Right cardiac atrium (tissue), 5 donors: ENCODE measurements around the gene F7. TPM values are rescaled to one million over a fixed set of nuclear protein-coding genes. Genes with fewer than 3 reads are reported as not detected.
A peak's percentile ranks its signal among the peaks of the same experiment; 100 is the strongest.

Experiments
- ATAC-seq, 2 donors: fragments of 200-7000 bp; cut with Tn5 transposase; one replicate each; pipeline versions ENCODE4 v1.8.0 to v1.9.1; 2020; ENCODE audit warnings: moderate library complexity in 2 of 2, mild to moderate bottlenecking in 1 of 2
- DNase-seq, 3 donors: peaks; one replicate each; pipeline ENCODE4 v3.0.0-alpha.2; 2020
- H3K27ac ChIP-seq: one replicate; pipeline ENCODE4 v1.5.1; 2013; ENCODE audit warnings: mild to moderate bottlenecking, low read length, control low read depth, moderate library complexity
- H3K27me3 ChIP-seq: one replicate; pipeline ENCODE4 v1.6.1; 2013; ENCODE audit not compliant: control insufficient read depth, insufficient read depth
- H3K4me1 ChIP-seq: one replicate; pipeline ENCODE4 v1.6.1; 2013; ENCODE audit warnings: low read length; ENCODE audit not compliant: control insufficient read depth, insufficient read depth
- H3K4me3 ChIP-seq: one replicate; pipeline ENCODE4 v1.5.1; 2013; ENCODE audit warnings: low read length, control low read depth
- H3K9me3 ChIP-seq: one replicate; pipeline ENCODE4 v1.6.1; 2013; ENCODE audit warnings: low read length; ENCODE audit not compliant: control insufficient read depth
- WGBS: extraction: QIAGEN DNeasy Blood & Tissue Kit; methylation state at CpG from one replicate; pipeline ENCODE4 v1.1.7; 2013; 5-methylcytosine and 5-hydroxymethylcytosine counted together
- intact Hi-C, 4 donors: fragments of 100-400 bp; cut with DNase I; formaldehyde crosslinking; loops; one replicate each; pipeline versions ENCODE4 v1.11.0 to v1.14.0; 2022 to 2023
- polyA plus RNA-seq: library from polyadenylated mRNA; stranded (reverse); fragments of 200-250 nt; gene quantifications from one replicate; pipeline ENCODE4 v1.2.3, GENCODE V29; 2013
- total RNA-seq, 4 donors: library from RNA; stranded (reverse); fragmentation: NEBNext Ultra II Directional; extraction: Animal tissue kit (Norgen Biotek cat#: 25700); gene quantifications; one replicate each; pipeline ENCODE4 v1.2.1, GENCODE V29; 2021
- donor health status: healthy with polysubstance abuse.
- donor health status: DM: no; HTN: yes; CAD: no.
- donor health status: DM: no; HTN: no; CAD: no.
- donor health status: DM: no; HTN: yes; CAD: no; lungs with severe emphysema.
- donor health status: DM: yes; HTN: yes; CAD: no.

Gene F7
- total and polyA plus RNA-seq, 5 donors: 0.24 to 0.64 (median 0.37) TPM; not detected in 1

- Histone ChIP-seq H3K4me3 (no peak overlapping the region), H3K27me3 (no peaks in the 10 kb centered on the region), H3K4me1 (no peaks in the 10 kb centered on the region), H3K27ac (no peak overlapping the region), H3K9me3 (no peaks in the 10 kb centered on the region)
- DNase-seq (peak in 1 of 3 donors; percentile 26), ATAC-seq (no peak)
- 94% methylated on average over 14 of the region's 14 CpGs for WGBS
- intact Hi-C loops: no loop called here
These were observed 42.9 kb upstream of the F7 start for GRCh38 chr13:113062691-113063090.

DNA sequence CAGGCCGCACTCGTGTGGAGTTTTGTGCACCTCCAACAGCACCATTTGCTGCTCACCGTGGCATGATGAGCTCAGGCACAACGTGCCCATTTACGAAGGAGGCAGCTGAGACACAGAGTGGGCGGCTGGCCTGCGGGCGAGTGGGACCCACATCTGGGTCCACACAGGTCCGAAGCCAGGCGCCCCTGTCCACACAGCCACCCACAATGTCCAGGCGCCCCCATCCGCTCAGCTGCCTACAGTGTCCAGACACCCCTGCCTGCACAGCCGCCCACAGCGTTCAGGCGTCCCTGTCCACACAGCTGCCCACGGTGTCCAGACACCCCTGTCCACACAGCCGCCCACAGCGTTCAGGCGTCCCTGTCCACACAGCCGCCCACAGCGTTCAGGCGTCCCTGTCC, 42.5 kb upstream of the F7 start:
- intact Hi-C loops: no loop called here
- Histone ChIP-seq H3K4me3 (no peak overlapping the region), H3K9me3 (no peaks in the 10 kb centered on the region), H3K27ac (no peak overlapping the region), H3K27me3 (no peaks in the 10 kb centered on the region), H3K4me1 (no peaks in the 10 kb centered on the region)
- ATAC-seq (no peak), DNase-seq (peak in 1 of 3 donors; percentile 46)
- 93% methylated on average over 22 of the region's 22 CpGs for WGBS

DNA sequence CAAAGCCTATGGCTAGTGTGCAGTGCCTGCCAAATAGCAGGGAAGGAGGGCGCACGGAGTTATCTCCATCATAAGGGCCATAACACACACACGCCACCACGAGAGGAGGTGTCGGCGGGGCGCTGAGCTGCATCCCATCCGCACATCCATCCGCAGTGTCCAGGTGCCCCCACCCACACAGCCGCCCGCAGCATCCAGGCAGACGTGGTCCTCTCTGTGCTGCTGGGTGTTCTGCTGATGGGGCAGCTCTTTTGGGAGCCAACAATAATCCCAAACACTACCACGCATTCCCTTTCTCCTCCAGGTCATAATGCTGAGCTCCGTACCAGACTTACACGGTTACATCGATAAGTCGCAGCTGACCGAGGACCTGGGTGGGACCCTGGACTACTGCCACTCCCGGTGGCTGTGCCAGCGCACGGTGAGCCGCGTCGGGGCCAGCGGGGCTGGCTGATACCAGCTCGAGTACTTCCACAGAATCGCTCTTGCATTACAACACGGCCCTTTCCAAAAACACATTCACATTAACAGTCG, 41.5 kb upstream of the F7 start:
- Histone ChIP-seq H3K27ac (no peak overlapping the region), H3K4me3 (no peak overlapping the region), H3K4me1 (no peaks in the 10 kb centered on the region), H3K27me3 (no peaks in the 10 kb centered on the region), H3K9me3 (no peaks in the 10 kb centered on the region)
- DNase-seq (peak in 2 of 3 donors; percentile 44 to 47), ATAC-seq (peak in 1 of 2 donors; percentile 8)
- intact Hi-C loops: no loop called here
- WGBS: 73% methylated on average over 29 of the region's 29 CpGs

DNA sequence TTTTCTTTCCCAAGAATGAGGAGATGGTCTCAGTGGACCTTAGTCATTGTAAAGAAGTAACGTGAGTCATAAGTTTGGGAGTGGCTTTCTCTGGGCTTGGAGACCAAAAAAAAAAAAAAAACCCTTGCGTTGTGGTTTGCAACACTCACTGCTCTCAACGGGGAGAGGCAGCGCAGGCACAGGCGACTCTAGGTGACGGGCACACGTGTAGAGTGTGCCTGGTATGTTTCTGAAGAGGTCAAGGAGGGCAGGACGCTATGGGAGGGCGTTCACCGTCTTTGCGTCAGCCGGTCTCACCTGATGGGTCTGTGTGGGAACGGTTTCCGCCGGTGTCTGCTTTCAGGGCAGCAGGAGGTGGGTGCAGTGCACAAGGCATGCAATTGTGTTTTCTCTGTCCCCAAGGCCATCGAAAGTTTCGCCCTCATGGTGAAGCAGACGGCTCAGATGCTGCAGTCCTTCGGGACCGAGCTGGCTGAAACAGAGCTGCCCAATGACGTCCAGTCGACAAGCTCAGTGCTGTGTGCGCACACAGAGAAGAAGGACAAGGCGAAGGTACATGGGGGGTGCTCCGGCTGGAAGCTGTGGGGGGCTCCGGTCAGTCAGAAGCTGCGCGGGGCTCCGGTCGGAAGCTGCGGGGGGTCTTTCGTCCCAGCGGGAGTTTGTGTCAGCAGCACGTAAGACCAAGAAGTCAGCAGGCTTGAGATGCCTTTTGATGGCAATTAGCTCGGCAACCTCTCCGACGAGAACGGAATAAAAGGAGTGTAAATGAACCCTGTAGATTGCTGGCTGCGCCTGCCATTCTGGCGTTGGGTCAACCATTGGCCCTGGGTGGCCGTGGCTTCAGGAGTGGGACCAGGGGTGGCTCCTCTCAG, 40.8 kb upstream of the F7 start:
- H3K4me1 ChIP-seq: no peaks in the 10 kb centered on the region
- no peaks in the 10 kb centered on the region for H3K27me3 ChIP-seq
- H3K27ac ChIP-seq: no peak overlapping the region
- H3K4me3 ChIP-seq: no peak overlapping the region
- ATAC-seq (peak; percentile 10 to 28), DNase-seq (peak in 1 of 3 donors; percentile 46)
- intact Hi-C loops: no loop called here
- WGBS: 81% methylated on average over 41 of the region's 41 CpGs
- no peaks in the 10 kb centered on the region for H3K9me3 ChIP-seq

DNA sequence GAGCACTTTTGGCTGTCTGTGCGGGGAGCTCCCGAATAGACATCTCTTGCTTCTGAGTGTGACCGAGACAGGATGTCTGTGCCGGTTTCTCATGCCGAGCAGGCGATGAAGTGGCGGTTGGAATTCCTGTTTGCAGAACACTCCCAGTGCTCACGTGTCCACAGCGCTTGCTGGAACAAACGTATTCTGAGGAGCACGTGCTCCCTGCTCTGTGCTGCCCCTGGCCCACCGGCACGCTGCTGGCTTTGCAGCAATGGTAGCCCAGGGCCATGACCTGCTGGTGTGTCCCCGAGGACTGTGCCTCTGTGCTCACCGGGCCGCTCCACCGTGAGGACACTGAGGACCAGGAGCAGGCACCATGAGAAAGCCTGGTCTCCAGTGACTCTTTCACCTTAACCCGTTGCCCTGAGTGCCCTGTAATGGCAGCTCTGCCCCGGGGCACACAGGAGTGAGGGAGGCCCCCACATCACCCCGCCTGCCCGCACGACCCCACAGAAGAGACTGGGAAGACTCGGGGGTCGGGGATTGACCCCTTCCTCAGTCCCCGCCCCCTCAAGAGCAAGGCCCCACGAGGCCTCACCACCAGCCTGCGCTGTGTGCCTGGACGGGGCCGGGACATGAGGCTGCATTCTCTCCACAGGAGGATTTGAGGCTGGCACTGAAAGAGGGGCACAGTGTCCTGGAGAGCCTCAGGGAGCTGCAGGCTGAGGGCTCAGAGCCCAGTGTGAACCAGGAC, 40.0 kb upstream of the F7 start:
- 80% methylated on average over 29 of the region's 29 CpGs for WGBS
- DNase-seq: peak in 1 of 3 donors; percentile 44

DNA sequence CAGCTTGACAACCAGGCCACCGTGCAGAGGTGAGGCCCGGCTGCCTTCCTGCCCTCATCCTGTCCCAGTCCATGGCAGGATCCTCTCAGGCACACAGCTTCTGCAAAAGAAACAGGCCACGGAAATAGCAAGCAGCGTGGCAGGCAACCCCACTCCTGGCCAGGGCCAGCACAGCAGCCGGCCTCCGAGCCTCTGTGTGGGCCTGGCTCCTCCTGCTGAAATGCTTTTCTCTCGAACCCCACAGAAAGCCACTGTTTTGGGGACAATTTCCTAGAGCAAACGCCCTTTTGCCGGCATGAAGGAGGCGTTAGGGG, 39.5 kb upstream of the F7 start:
- intact Hi-C loops: no loop called here
- H3K9me3 ChIP-seq: no peaks in the 10 kb centered on the region
- H3K27ac ChIP-seq: no peak overlapping the region
- no peaks in the 10 kb centered on the region for H3K27me3 ChIP-seq
- no peaks in the 10 kb centered on the region for H3K4me1 ChIP-seq
- DNase-seq: peak in 1 of 3 donors; percentile 9
- WGBS: 90% methylated on average over 10 of the region's 10 CpGs
- no peak for ATAC-seq
- H3K4me3 ChIP-seq: no peak overlapping the region

More for the DNA sequence above, 40.0 kb upstream of the F7 start:
- intact Hi-C loops: no loop called here
- no peaks in the 10 kb centered on the region for H3K27me3 ChIP-seq
- H3K4me3 ChIP-seq: no peak overlapping the region
- no peaks in the 10 kb centered on the region for H3K4me1 ChIP-seq
- ATAC-seq: peak; percentile 10 to 35
- no peak overlapping the region for H3K27ac ChIP-seq
- H3K9me3 ChIP-seq: no peaks in the 10 kb centered on the region

DNA sequence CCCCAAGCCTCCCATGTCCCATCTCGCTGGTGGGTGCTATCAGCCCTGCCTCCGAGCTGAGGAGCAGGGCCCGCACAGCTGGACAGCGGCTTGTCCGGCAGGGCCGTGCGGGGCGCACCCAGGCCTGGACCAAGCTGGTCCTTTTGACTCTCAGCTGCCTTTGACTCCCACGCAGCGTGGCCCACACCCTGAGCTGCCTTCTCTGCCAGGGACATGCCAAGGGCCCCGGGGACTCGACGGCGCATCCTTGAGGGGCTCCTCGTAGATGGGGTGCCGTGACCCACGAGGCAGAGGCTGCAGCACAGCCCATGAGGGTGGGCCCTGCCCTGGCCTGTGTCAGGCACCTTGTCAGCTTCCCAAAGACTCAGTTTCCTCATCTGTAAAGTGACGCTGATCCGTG, 38.8 kb upstream of the F7 start:
- 93% methylated on average over 19 of the region's 19 CpGs for WGBS
- no peak overlapping the region for H3K4me3 ChIP-seq
- no peaks in the 10 kb centered on the region for H3K9me3 ChIP-seq
- DNase-seq: peak in 1 of 3 donors; percentile 60
- no peaks in the 10 kb centered on the region for H3K27me3 ChIP-seq
- ATAC-seq: peak in 1 of 2 donors; percentile 13
- H3K27ac ChIP-seq: no peak overlapping the region
- H3K4me1 ChIP-seq: no peaks in the 10 kb centered on the region
- intact Hi-C loops: no loop called here

DNA sequence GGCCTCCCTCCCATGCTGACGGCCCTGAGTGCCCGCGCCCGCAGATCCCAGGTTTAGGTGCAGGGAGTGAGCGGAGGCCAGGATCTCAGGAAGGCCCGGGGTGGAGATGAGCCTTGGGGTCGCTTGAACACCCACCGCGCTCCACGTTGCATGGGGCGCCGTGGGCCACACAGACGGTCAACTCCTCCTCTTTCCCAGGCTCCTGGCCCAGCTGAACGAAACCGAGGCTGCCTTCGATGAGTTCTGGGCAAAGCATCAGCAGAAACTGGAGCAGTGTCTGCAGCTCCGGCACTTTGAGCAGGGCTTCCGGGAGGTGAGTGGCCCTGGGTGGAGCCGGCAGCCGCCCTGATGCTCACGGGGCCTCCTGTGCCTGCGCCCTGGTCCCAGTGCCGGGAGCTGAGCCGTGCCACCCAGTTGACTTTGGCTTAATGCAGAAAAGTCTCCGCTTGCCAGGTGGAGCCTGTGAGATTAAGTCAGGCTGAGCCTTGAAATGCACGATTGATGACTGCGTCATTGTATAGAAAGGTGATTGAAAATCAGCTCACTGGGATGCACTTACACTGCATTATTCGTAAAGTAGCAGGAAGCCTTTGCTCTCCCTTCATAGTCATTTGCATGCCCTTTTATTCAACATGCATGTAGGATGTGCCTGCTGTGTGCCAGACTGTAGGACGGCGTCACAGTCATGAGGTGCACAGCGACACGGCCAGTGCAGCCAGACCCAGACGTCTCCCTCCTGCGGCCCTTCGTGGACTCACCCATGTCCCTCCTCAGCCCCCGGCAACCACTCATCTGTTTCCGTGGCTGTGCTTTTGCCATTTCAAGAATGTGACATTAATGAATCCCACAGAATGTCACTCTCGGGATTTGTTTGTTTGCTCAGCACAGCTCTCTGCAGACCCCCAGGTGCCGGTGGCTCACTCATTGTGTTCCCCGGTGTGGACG, 35.5 kb upstream of the F7 start:
- WGBS: 86% methylated on average over 41 of the region's 41 CpGs
- no peak overlapping the region for H3K4me3 ChIP-seq
- intact Hi-C loops: no loop called here
- no peak overlapping the region for H3K27ac ChIP-seq
- DNase-seq: peak in 1 of 3 donors; percentile 43
- ATAC-seq: no peak
- no peaks in the 10 kb centered on the region for H3K9me3 ChIP-seq
- H3K27me3 ChIP-seq: no peaks in the 10 kb centered on the region
- no peaks in the 10 kb centered on the region for H3K4me1 ChIP-seq

DNA sequence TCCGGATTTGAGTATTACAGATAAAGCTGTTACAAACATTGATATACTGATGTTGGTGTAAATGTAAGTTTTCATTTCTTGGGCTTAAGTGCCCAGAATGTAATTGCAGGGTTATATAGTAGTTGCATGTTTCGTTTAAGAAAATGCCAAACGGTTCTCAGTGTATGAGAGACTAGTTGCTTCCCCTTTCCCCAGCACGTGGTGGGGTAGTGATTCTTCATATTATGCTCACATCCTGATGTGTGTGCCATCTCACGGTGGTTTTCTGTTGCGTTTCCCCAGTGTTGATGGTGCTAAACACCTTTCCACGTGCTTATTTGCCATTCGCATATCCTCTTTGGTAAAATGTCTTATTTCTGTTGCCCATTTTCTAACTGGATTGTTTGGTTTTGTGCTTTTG, 34.7 kb upstream of the F7 start:
- no peak for DNase-seq
- WGBS: 81% methylated on average over 8 of the region's 8 CpGs
- no peak for ATAC-seq
- Histone ChIP-seq H3K9me3 (no peaks in the 10 kb centered on the region), H3K4me1 (no peaks in the 10 kb centered on the region), H3K27me3 (no peaks in the 10 kb centered on the region), H3K4me3 (no peak overlapping the region), H3K27ac (no peak overlapping the region)
- intact Hi-C loops: no loop called here

GRCh38 chr13:113072376-113072775, 33.2 kb upstream of the F7 start:
- Histone ChIP-seq H3K9me3 (no peaks in the 10 kb centered on the region), H3K4me3 (no peak overlapping the region), H3K27me3 (no peaks in the 10 kb centered on the region), H3K4me1 (no peaks in the 10 kb centered on the region), H3K27ac (no peak overlapping the region)
- no peak for ATAC-seq
- DNase-seq: no peak
- intact Hi-C loops: no loop called here
- 84% methylated on average over 3 of the region's 3 CpGs for WGBS
